ENCODE data around the gene PRRX2. TPM values are rescaled to one million over a fixed set of nuclear protein-coding genes. Genes with fewer than 3 reads are reported as not detected.
A peak's percentile ranks its signal among the peaks of the same experiment; 100 is the strongest.

PRRX2 gene
- total RNA-seq (2014; rRNA removed; shearing (Covaris generic); ENCODE audit: low replicate concordance), result not detected in 2 replicates

GRCh38 chr9:129665389-129665775 lies at the start of gene PRRX2:
Gene PRRX2 (plus strand): TSS chr9:129665647. CDS start chr9:129665868, 221 bp downstream.
- DNase-seq, result no peak

DNA sequence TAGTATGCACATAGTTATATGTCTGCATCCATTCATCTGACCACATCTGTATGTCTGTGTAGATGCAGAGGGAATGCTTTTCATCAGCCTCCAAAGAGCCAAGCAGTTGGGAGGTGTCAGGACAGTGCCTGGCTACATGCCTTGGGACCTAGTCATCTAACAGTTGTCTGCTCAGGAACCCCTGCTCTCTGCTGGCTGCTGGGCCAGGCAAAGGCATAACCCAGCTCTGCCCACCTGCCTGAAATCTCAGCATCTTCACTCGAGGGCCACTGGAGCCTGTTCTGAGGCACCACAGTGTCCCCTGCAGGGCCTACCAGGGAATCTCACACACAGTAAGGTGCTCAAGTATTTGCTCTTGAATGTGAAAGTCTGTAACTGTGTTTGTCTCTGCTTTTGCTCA lies 48.3 kb upstream of the PRRX2 start:
- no peaks in the 10 kb centered on the region for H3K4me1 ChIP-seq (ENCODE audit: low read length)
- no peaks in the 10 kb centered on the region for H4K20me1 ChIP-seq (ENCODE audit: insufficient read depth, low read depth, low read length)
- DNase-seq, result peak; percentile 67
- H3K9ac ChIP-seq (ENCODE audit: low read length), result no peak overlapping the region
- H3K4me3 ChIP-seq (ENCODE audit: low read length), result no peak overlapping the region
- H3K9me2 ChIP-seq (replicated peaks; ENCODE audit: insufficient read depth, low read length), result no peaks in the 10 kb centered on the region
- H3K79me2 ChIP-seq (ENCODE audit: low read length), result no peaks in the 10 kb centered on the region
- H2AFZ ChIP-seq (ENCODE audit: low read length), result no peak overlapping the region
- no peaks in the 10 kb centered on the region for H3K36me3 ChIP-seq (ENCODE audit: insufficient read depth, low read length)
- H3K9me3 ChIP-seq (ENCODE audit: low read length), result no peaks in the 10 kb centered on the region
- H3K27me3 ChIP-seq (ENCODE audit: low read length), result no peaks in the 10 kb centered on the region
- no peak overlapping the region for H3K27ac ChIP-seq (ENCODE audit: low read length)
- H3K4me2 ChIP-seq (ENCODE audit: low read depth, low read length, poor library complexity, severe bottlenecking), result no peak overlapping the region

More at GRCh38 chr9:129665389-129665775, at the start of gene PRRX2:
- Histone ChIP-seq H3K79me2 (ENCODE audit: low read length) (no peaks in the 10 kb centered on the region), H3K9me3 (ENCODE audit: low read length) (no peaks in the 10 kb centered on the region), H3K4me3 (ENCODE audit: low read length) (no peak within 1 kb of the TSS), H3K36me3 (ENCODE audit: insufficient read depth, low read length) (no peaks in the 10 kb centered on the region), H4K20me1 (ENCODE audit: insufficient read depth, low read depth, low read length) (no peaks in the 10 kb centered on the region), H3K4me2 (ENCODE audit: low read depth, low read length, poor library complexity, severe bottlenecking) (no peak within 1 kb of the TSS), H3K9ac (ENCODE audit: low read length) (no peak within 1 kb of the TSS), H3K27ac (ENCODE audit: low read length) (no peak within 1 kb of the TSS), H3K4me1 (ENCODE audit: low read length) (no peaks in the 10 kb centered on the region), H2AFZ (ENCODE audit: low read length) (no peak within 1 kb of the TSS), H3K27me3 (ENCODE audit: low read length) (no peaks in the 10 kb centered on the region), H3K9me2 (replicated peaks; ENCODE audit: insufficient read depth, low read length) (no peaks in the 10 kb centered on the region)

DNA sequence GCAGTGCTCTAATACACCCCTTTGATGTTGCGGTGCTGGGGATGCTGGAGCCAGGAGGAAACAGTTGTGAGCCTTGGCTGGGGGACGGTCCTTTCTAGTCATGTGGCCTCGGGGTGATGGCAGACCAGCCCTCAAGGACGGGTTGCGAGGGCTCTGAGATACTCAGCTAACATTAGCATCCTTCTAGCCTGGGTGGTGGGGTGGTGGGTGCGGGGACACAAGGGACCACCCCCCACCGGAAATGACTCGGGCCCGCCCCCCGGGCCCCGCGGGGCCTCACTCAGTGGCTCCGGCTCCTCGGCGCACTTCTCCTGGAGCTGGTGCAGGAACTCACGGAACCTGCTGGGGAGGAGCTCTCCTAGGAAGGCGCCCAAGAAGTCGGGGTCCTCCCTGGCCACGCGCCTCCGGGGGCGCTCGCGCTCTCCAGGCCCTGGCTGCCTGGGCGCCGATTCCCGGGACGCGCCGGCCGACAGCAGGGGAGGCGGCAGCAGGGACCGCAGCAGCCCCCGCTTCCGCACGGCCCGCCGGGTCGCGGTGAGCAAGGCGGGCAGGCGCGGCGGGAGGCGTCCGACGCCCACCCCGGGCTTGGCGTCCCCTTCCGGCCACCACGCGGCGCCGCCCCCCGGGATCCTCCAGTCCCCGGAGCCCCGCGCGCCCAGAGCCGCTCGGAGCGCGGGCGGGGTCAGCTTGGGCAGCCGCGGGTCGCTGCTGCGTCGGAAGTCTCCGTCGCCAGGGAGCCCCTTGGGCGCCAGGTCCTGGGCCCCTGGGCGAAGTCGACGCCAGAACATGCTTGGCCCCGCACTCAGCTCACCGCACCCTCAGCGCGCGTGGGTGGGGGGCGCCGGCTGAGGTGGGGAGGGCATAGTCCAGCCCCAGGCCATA lies 45.4 kb upstream of the PRRX2 start:
- Histone ChIP-seq H3K9me2 (replicated peaks; ENCODE audit: insufficient read depth, low read length) (no peaks in the 10 kb centered on the region), H2AFZ (ENCODE audit: low read length) (no peak overlapping the region), H3K79me2 (ENCODE audit: low read length) (no peaks in the 10 kb centered on the region), H3K4me1 (ENCODE audit: low read length) (peaks cover 18% of the 10 kb centered on the region), H3K4me2 (ENCODE audit: low read depth, low read length, poor library complexity, severe bottlenecking) (no peak overlapping the region), H3K27ac (ENCODE audit: low read length) (no peak overlapping the region), H3K27me3 (ENCODE audit: low read length) (no peaks in the 10 kb centered on the region), H3K9me3 (ENCODE audit: low read length) (no peaks in the 10 kb centered on the region), H4K20me1 (ENCODE audit: insufficient read depth, low read depth, low read length) (no peaks in the 10 kb centered on the region), H3K9ac (ENCODE audit: low read length) (no peak overlapping the region), H3K36me3 (ENCODE audit: insufficient read depth, low read length) (no peaks in the 10 kb centered on the region), H3K4me3 (ENCODE audit: low read length) (no peak overlapping the region)
- DNase-seq, result no peak

DNA sequence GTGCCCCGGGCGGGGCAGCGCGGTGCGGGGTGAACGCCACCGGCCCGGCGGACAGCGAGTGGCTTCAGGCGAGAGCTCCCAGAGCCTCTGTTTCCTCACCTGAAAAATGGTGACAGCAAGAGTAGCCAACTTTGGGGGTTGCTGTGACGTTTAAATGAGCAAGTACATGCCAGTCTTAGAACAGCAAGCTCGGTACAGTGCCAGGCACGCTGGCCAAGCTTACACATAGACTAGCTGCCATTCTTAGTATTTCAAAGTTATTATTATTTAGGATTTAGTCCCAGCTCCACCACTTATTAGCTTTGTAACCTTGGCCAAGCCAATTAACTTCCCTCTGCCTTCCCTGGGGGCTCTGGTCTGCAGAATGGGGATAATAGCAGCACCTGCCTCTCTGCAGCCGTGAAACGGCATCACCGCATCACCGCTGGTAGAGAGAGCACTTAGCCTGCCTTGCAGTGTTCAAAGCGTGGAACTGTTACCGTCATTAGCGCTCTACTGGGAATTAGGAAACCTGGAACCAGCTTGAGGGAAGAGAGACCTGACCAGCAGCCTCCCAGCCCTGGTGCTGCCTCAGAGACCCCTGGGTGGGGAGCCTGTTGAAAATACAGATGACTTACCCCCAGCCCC lies 44.7 kb upstream of the PRRX2 start, which contains the start of gene C9orf50:
C9orf50 (minus strand) TSS at position 433 of the 627 bp plus-strand sequence. CDS start 527 bp downstream, outside the sequence.
- no peaks in the 10 kb centered on the region for H3K27me3 ChIP-seq (ENCODE audit: low read length)
- H3K4me1 ChIP-seq (ENCODE audit: low read length), result peaks cover 24% of the 10 kb centered on the region
- H3K4me2 ChIP-seq (ENCODE audit: low read depth, low read length, poor library complexity, severe bottlenecking), result no peak within 1 kb of the TSS
- H3K27ac ChIP-seq (ENCODE audit: low read length), result no peak within 1 kb of the TSS
- no peaks in the 10 kb centered on the region for H3K36me3 ChIP-seq (ENCODE audit: insufficient read depth, low read length)
- H4K20me1 ChIP-seq (ENCODE audit: insufficient read depth, low read depth, low read length), result no peaks in the 10 kb centered on the region
- no peak within 1 kb of the TSS for H3K9ac ChIP-seq (ENCODE audit: low read length)
- no peaks in the 10 kb centered on the region for H3K9me2 ChIP-seq (replicated peaks; ENCODE audit: insufficient read depth, low read length)
- no peaks in the 10 kb centered on the region for H3K79me2 ChIP-seq (ENCODE audit: low read length)
- no peaks in the 10 kb centered on the region for H3K9me3 ChIP-seq (ENCODE audit: low read length)
- H3K4me3 ChIP-seq (ENCODE audit: low read length), result no peak within 1 kb of the TSS
- H2AFZ ChIP-seq (ENCODE audit: low read length), result no peak within 1 kb of the TSS
- DNase-seq, result no peak

- Histone ChIP-seq H3K4me1 (ENCODE audit: low read length) (peaks cover 37% of the 10 kb centered on the region), H3K36me3 (ENCODE audit: insufficient read depth, low read length) (0 out of 2 replicates have a peak, but pooled peaks cover 3% of the 10 kb centered on the region), H2AFZ (ENCODE audit: low read length) (no peak overlapping the region), H3K27ac (ENCODE audit: low read length) (no peak overlapping the region), H3K4me2 (ENCODE audit: low read depth, low read length, poor library complexity, severe bottlenecking) (peak overlapping the region; percentile 52), H3K9me3 (ENCODE audit: low read length) (no peaks in the 10 kb centered on the region), H3K9ac (ENCODE audit: low read length) (no peak overlapping the region), H3K4me3 (ENCODE audit: low read length) (no peak overlapping the region), H3K79me2 (ENCODE audit: low read length) (peaks cover 23% of the 10 kb centered on the region), H3K27me3 (ENCODE audit: low read length) (no peaks in the 10 kb centered on the region), H4K20me1 (ENCODE audit: insufficient read depth, low read depth, low read length) (peaks cover 20% of the 10 kb centered on the region), H3K9me2 (replicated peaks; ENCODE audit: insufficient read depth, low read length) (no peaks in the 10 kb centered on the region)
- DNase-seq, result peak; percentile 60
These were observed 42.1 kb upstream of the PRRX2 start for GRCh38 chr9:129623331-129623730.

DNA sequence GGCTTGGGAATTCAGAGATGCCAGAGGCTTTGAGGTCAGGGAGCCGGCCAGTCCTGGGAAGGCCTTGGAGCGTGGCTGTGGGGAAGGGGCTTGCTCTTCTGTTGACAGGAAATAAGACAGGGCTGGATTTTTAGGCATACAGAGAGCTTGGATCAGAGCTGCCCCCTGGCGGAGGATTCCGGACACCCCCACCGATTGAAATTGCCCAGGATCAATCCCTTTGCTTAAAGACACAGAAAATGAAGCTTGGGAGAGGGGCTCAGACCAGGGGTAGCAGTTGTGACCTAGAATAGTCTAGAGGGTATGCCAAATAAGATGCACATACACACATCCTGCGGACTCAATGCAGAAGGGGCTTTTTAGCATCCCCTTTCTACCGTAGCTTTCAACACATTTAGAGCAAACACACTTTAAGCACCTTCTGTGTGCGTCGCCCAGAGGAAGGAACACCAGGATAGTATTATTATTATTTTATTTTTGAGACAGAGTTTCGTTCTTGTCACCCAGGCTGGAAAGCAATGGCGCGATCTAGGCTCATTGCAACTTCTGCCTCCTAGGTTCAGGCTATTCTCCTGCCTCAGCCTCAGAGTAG lies 41.2 kb upstream of the PRRX2 start:
- Histone ChIP-seq H4K20me1 (ENCODE audit: insufficient read depth, low read depth, low read length) (peaks cover 29% of the 10 kb centered on the region), H3K79me2 (ENCODE audit: low read length) (peaks cover 33% of the 10 kb centered on the region), H3K9ac (ENCODE audit: low read length) (no peak overlapping the region), H3K4me2 (ENCODE audit: low read depth, low read length, poor library complexity, severe bottlenecking) (peak overlapping the region; percentile 89), H3K4me1 (ENCODE audit: low read length) (peaks cover 44% of the 10 kb centered on the region), H3K27me3 (ENCODE audit: low read length) (no peaks in the 10 kb centered on the region), H3K27ac (ENCODE audit: low read length) (no peak overlapping the region), H2AFZ (ENCODE audit: low read length) (peak overlapping the region; percentile 48; the same call in 1 of the 2 replicates), H3K36me3 (ENCODE audit: insufficient read depth, low read length) (0 out of 2 replicates have a peak, but pooled peaks cover 11% of the 10 kb centered on the region), H3K4me3 (ENCODE audit: low read length) (peak overlapping the region; percentile 57; the same call in 1 of the 2 replicates), H3K9me2 (replicated peaks; ENCODE audit: insufficient read depth, low read length) (no peaks in the 10 kb centered on the region), H3K9me3 (ENCODE audit: low read length) (no peaks in the 10 kb centered on the region)
- peak; percentile 83 for DNase-seq

GRCh38 chr9:129624947-129625346 lies 40.5 kb upstream of the PRRX2 start:
- Histone ChIP-seq H3K4me1 (ENCODE audit: low read length) (peaks cover 44% of the 10 kb centered on the region), H2AFZ (ENCODE audit: low read length) (0 out of 2 replicates have a peak overlapping the region, but pooled peaks have one; percentile 48), H3K9me2 (replicated peaks; ENCODE audit: insufficient read depth, low read length) (no peaks in the 10 kb centered on the region), H3K27ac (ENCODE audit: low read length) (peak overlapping the region; percentile 19; the same call in 1 of the 2 replicates), H3K9me3 (ENCODE audit: low read length) (no peaks in the 10 kb centered on the region), H3K27me3 (ENCODE audit: low read length) (no peaks in the 10 kb centered on the region), H3K9ac (ENCODE audit: low read length) (peak overlapping the region; percentile 85), H3K79me2 (ENCODE audit: low read length) (peaks cover 39% of the 10 kb centered on the region), H3K4me2 (ENCODE audit: low read depth, low read length, poor library complexity, severe bottlenecking) (peak overlapping the region; percentile 89), H3K4me3 (ENCODE audit: low read length) (peak overlapping the region; percentile 57), H4K20me1 (ENCODE audit: insufficient read depth, low read depth, low read length) (peaks cover 35% of the 10 kb centered on the region), H3K36me3 (ENCODE audit: insufficient read depth, low read length) (peaks cover 17% of the 10 kb centered on the region; the same call in 1 of the 2 replicates)
- DNase-seq, result peak; percentile 74

All from Karpas-422 (cell line).